Neutrophil (primary cell): ENCODE data around the gene EPB41L4B.

Experiments used
- H3K27ac ChIP-seq: fragments of 200-600 bp; sonication (generic); 2 replicates; pipeline ENCODE4 v1.5.1; 2016; ENCODE audit warnings: mild to moderate bottlenecking, moderate library complexity
- H3K27me3 ChIP-seq: fragments of 200-600 bp; sonication (generic); 2 replicates; pipeline ENCODE4 v1.6.0; 2016; ENCODE audit warnings: mild to moderate bottlenecking
- H3K36me3 ChIP-seq: fragments of 200-600 bp; sonication (generic); 2 replicates; pipeline ENCODE4 v1.5.1; 2017
- H3K4me1 ChIP-seq, 2 experiments: fragments of 200-600 bp in 1 of 2; sonication (generic) in 1 of 2; 1 replicate in 1 of 2; 2 replicates in 1 of 2; pipeline versions ENCODE4 v1.5.1 to v1.6.1; 2013 to 2016; ENCODE audit warnings: low read depth in 1 of 2, low read length in 1 of 2, mild to moderate bottlenecking in 1 of 2, moderate library complexity in 1 of 2; ENCODE audit not compliant: control insufficient read depth in 1 of 2, insufficient read depth in 1 of 2
- H3K4me3 ChIP-seq, 2 experiments: fragments of 200-600 bp in 1 of 2; sonication (generic) in 1 of 2; 1 replicate in 1 of 2; 2 replicates in 1 of 2; pipeline ENCODE4 v1.5.1; 2013 to 2016; ENCODE audit warnings: low read depth in 1 of 2, low read length in 1 of 2, mild to moderate bottlenecking in 1 of 2, moderate library complexity in 1 of 2
- H3K9me3 ChIP-seq: fragments of 200-600 bp; sonication (generic); 2 replicates; pipeline ENCODE4 v1.5.1; 2016
- TF ChIP-seq, protein P1 (sequence below): fragments of 200-600 bp; sonication (generic); IDR thresholded peaks from 2 replicates; pipeline ENCODE4 v1.5.1; 2016; ENCODE audit warnings: antibody characterized with exemption

EPB41L4B gene

DNA sequence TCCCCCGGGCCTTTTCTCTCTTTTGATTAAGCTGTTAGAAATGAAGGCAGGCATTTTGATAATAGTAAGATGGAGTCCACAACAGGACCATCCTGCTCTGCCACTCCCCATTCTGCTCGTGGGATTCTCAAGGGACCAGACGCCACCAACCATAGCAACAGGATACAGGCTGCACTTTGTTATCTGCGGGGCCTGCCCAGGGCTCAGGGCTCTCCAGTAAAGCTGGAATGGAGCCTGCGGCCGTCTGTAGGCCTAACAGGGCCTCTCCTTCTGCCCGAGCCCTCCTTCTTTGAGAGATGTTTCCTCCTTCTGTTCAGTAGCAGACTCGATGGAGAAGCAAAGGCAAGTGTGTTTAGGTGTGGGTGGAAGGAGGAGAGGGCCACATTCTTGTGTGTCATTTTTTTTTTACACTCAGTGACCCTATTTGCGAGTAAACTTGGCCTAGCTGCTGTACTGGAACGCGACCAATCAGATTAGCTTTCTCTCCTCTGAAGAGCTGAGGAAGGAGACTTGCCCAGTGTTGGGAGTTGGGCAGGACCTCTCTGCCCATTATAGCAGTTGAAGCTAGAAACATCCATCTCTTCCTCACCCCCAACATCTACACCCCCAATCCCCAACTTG is 8.9 kb upstream of the EPB41L4B start:
- Histone ChIP-seq H3K4me1 (no peaks in the 10 kb centered on the region), H3K36me3 (no peaks in the 10 kb centered on the region), H3K4me3 (no peak overlapping the region), H3K27me3 (peaks cover 50% of the 10 kb centered on the region), H3K27ac (no peak overlapping the region), H3K9me3 (no peaks in the 10 kb centered on the region)
- TF ChIP-seq, protein P1, sequence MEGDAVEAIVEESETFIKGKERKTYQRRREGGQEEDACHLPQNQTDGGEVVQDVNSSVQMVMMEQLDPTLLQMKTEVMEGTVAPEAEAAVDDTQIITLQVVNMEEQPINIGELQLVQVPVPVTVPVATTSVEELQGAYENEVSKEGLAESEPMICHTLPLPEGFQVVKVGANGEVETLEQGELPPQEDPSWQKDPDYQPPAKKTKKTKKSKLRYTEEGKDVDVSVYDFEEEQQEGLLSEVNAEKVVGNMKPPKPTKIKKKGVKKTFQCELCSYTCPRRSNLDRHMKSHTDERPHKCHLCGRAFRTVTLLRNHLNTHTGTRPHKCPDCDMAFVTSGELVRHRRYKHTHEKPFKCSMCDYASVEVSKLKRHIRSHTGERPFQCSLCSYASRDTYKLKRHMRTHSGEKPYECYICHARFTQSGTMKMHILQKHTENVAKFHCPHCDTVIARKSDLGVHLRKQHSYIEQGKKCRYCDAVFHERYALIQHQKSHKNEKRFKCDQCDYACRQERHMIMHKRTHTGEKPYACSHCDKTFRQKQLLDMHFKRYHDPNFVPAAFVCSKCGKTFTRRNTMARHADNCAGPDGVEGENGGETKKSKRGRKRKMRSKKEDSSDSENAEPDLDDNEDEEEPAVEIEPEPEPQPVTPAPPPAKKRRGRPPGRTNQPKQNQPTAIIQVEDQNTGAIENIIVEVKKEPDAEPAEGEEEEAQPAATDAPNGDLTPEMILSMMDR, result no peak

DNA sequence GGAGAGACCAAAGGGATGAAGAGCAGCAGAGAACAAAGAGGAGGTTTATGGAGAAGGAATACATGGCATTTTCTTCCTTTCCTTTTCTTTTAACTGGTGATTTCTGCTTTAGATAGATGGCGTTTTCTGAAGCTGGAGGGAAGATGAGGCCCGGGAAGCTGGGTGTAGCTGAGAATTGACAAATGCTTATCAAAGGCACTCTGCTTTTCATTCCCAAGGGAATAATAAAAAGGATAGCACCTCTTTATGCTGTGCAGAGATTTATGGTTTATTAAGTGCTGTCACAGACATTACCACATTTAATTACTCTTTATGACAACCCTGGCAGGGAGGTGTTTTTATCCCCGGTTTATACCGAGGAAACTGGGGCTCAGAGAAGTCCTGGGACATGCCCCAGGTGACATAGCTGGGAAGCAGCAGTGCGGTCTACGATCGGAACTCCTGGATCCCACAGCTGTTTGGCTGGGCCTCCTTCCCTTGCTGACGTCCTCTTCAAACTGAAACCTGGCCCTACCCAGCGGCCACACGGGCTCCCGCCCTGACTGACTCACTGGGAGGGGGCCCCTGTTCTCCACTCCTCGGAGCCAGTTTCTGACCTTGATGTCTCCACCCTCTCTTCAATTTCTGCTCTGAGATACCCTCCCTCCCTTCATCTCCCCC is 8.2 kb upstream of the EPB41L4B start:
- Histone ChIP-seq H3K9me3 (no peaks in the 10 kb centered on the region), H3K27ac (no peak overlapping the region), H3K4me1 (no peaks in the 10 kb centered on the region), H3K27me3 (peaks cover 57% of the 10 kb centered on the region), H3K4me3 (no peak overlapping the region), H3K36me3 (no peaks in the 10 kb centered on the region)
- TF ChIP-seq, protein P1, result no peak

DNA sequence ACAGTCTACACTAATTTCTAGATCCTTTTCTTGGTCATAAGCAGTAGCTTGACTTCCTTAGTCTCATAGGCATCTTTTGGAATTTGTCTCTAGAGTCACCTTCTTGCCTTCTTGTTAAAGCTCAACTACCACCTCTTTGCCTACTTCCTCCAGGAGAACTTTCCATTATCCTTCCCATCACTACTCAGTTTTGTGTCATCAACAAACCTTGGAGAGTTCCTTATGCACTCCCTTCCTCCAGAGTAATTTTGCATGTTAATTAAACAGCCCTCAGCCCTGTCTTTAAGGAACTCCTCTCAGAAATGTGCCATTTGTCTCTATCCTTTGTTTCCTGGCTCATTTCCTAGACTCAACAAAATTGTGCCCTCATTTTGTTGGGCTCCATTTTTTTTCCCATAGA is 4.2 kb upstream of the EPB41L4B start:
- no peak overlapping the region for H3K27ac ChIP-seq
- peaks cover 86% of the 10 kb centered on the region for H3K27me3 ChIP-seq
- TF ChIP-seq, protein P1, result no peak

DNA sequence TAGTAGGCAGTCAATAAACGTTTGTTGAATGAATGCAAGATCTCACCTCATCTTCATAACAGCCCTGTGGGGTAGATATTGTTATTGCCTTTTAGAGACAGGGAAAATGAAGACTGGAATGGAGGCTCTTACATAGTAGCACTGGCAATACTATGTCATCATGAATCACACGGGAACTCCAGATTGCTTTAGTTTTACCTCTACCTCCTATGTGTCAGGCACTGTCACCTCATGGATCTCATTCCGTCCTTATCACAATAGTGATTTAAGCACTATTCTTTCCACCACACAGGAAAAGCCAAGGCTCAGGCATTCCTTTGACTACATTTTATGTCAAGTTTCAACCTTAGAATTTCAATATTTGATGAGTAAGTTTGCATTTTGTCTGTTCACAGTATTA is 2.9 kb upstream of the EPB41L4B start:
- no peak overlapping the region for H3K27ac ChIP-seq
- TF ChIP-seq, protein P1, result no peak

More for the DNA sequence above, 4.2 kb upstream of the EPB41L4B start:
- peaks cover 0 to 3% of the 10 kb centered on the region in 2 experiments for H3K4me1 ChIP-seq
- H3K9me3 ChIP-seq, result no peaks in the 10 kb centered on the region
- H3K4me3 ChIP-seq, result no peak overlapping the region
- no peaks in the 10 kb centered on the region for H3K36me3 ChIP-seq

DNA sequence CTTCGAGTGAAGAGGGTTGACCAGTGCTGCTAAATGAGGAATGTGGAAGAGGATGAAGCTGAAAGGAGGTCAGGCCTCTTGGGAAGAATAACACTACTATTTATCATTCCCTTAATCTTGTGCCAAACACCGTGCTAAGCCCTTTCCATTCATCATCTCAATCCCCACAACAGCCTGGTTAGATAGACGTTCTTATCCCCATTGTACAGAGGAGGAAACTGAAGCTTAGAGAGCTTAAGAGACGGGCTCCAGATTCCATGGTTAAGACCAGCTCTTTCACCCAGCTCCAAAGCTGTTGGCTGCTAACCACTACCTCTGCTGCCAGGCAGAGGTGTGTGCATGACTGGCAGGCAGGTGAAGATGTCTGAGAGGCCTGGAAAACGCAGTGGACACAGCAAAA is 868 bp upstream of the EPB41L4B start:
- TF ChIP-seq, protein P1, result no peak
- Histone ChIP-seq H3K9me3 (no peaks in the 10 kb centered on the region), H3K27me3 (peaks cover 94% of the 10 kb centered on the region), H3K4me1 (peaks cover 0 to 3% of the 10 kb centered on the region in 2 experiments), H3K36me3 (no peaks in the 10 kb centered on the region), H3K27ac (no peak overlapping the region), H3K4me3 (no peak overlapping the region)

More for the DNA sequence above, 2.9 kb upstream of the EPB41L4B start:
- Histone ChIP-seq H3K27me3 (peaks cover 94% of the 10 kb centered on the region), H3K4me3 (no peak overlapping the region), H3K36me3 (no peaks in the 10 kb centered on the region), H3K4me1 (peaks cover 0 to 3% of the 10 kb centered on the region in 2 experiments), H3K9me3 (no peaks in the 10 kb centered on the region)
